ENCODE data around the gene ATXN7L1.
A peak's percentile ranks its signal among the peaks of the same experiment; 100 is the strongest.

The ATXN7L1 gene

DNA sequence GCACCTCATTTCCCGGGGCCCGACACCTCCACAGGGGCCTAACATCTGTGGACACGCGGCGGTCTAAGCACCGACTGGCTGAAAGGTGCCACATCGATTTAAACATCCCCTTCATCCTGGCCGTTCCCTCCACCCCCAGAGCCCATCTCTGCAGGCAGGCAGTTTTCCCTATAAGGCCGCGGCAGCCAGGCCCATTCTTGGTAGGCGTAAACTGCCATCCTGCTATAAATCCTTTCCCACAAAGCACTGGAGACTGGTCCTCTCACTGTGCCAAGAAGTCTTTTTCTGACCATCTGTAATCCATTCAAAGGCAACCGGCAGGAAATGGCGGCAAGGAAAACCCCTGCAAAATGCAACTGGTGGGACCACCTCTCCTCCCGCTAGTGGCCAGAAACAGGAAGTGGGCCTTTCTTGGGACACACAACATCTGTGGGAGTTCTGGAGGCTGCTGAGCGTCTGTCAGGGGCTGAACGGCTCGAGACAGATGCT, 22.4 kb downstream of the ATXN7L1 start:
- ChIA-PET POLR2A (interaction anchor here (0.5 to 0.7 kb wide), 2 partner anchors 50 to 70 kb away, joined by 3 read pairs; no protein-coding TSS in a partner anchor), CTCF (interaction anchor here (0.7 kb wide), 1 partner anchor 1414 kb away, joined by 3 read pairs; no protein-coding TSS in a partner anchor)
- H3K4me1 ChIP-seq (ENCODE audit: control insufficient read depth, insufficient read depth, low read length) = 0 out of 2 replicates have a peak, but pooled peaks cover 2% of the 10 kb centered on the region
- no peaks in the 10 kb centered on the region for H3K9me3 ChIP-seq (ENCODE audit: control insufficient read depth, insufficient read depth, low read depth, low read length)
- H3K4me3 ChIP-seq (ENCODE audit: low read depth, low read length) = no peak overlapping the region
- H3K36me3 ChIP-seq (ENCODE audit: control insufficient read depth in 2 of 2, insufficient read depth in 1 of 2, low read length in 2 of 2) = no peaks in the 10 kb centered on the region; a peak in 1 of 3 replicates
- peak; percentile 42 for TF ChIP-seq SCRT2 (tag by site-specific recombination; IDR thresholded peaks at IDR 0.05)
- TF ChIP-seq, protein P1, sequence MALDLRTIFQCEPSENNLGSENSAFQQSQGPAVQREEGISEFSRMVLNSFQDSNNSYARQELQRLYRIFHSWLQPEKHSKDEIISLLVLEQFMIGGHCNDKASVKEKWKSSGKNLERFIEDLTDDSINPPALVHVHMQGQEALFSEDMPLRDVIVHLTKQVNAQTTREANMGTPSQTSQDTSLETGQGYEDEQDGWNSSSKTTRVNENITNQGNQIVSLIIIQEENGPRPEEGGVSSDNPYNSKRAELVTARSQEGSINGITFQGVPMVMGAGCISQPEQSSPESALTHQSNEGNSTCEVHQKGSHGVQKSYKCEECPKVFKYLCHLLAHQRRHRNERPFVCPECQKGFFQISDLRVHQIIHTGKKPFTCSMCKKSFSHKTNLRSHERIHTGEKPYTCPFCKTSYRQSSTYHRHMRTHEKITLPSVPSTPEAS (tag by site-specific recombination; IDR thresholded peaks at IDR 0.05) = no peak
- no peak overlapping the region for H3K27ac ChIP-seq (ENCODE audit: extremely low read depth, low read depth, low read length)

DNA sequence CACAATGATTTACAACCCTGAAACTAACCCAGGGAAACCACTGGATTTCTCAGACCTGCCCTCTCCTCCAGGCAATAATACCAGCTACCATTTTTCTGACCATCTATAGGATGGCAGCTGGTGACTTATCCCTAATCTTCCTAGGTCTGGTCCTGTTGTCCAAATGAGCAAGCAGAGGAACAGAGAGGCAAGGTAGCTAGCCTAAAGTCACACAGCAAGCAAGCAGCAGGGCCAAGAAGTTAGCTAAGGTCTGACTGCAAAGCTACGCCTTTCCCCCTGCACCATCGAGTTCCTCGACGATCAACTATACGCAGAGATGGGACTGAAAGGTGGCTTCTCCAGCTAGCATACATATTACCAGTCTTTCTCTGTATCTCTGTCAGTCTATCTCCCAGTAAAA, 25.3 kb downstream of the ATXN7L1 start:
- POLR2A ChIA-PET = no interaction called here
- CTCF ChIA-PET = interaction anchor here (1.8 kb wide), 1 partner anchor 86 kb away, joined by 5 read pairs; no protein-coding TSS in a partner anchor
- Histone ChIP-seq H3K4me3 (ENCODE audit: low read depth, low read length) (no peak overlapping the region), H3K4me1 (ENCODE audit: control insufficient read depth, insufficient read depth, low read length) (0 out of 2 replicates have a peak, but pooled peaks cover 2% of the 10 kb centered on the region), H3K27ac (ENCODE audit: extremely low read depth, low read depth, low read length) (no peak overlapping the region), H3K36me3 (ENCODE audit: control insufficient read depth in 2 of 2, insufficient read depth in 1 of 2, low read length in 2 of 2) (no peaks in the 10 kb centered on the region; a peak in 1 of 3 replicates), H3K9me3 (ENCODE audit: control insufficient read depth, insufficient read depth, low read depth, low read length) (no peaks in the 10 kb centered on the region)
- TF ChIP-seq ZNF664 (tag by site-specific recombination; IDR thresholded peaks at IDR 0.05) = no peak
- peak; percentile 50; the same call in 1 of the 2 replicates for TF ChIP-seq ZNF768 (tag by site-specific recombination; IDR thresholded peaks at IDR 0.05)
- no peak for TF ChIP-seq ZNF10 (tag by site-specific recombination; IDR thresholded peaks at IDR 0.05)

DNA sequence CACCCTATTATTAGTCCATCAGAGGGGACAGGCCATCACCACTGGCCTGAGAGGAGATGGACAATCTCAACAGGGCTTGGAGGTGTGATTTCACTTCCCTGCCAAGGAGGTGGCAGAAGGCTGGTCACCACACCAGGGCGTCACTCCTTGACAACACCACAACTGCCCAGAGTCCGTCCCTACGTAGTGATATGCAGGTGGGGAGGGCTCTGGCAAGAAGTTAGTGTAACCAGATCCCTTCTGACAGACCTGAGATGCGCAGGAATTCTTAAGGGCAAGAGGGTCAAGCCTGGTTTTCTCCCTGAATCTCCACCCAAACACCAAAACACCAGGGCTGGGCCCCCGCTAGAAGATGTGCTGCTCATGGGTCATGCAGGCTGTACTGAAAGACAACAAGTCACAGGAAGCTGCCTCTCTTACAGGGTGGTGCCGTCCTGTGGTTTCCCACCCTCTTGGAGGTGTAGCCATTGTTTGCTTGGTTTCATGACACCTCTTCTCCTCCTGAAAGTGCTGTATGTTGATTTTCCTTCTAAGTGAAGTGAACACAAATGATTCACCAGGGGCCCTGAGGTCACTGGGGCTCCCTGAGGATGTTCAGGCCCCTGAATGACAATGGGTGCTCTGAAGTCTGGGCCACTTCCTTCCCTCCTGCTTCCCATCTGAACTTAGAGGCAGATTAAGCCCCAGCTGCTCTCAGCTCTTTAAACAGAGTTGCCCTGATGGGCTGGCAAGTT, 27.1 kb downstream of the ATXN7L1 start:
- no peaks in the 10 kb centered on the region for H3K36me3 ChIP-seq (ENCODE audit: control insufficient read depth in 2 of 2, insufficient read depth in 1 of 2, low read length in 2 of 2)
- H3K4me3 ChIP-seq (ENCODE audit: low read depth, low read length) = no peak overlapping the region
- CTCF ChIA-PET = interaction anchor here (1.0 to 1.8 kb wide), 2 partner anchors 84 to 85 kb away, joined by 5 read pairs; no protein-coding TSS in a partner anchor
- 0 out of 2 replicates have a peak, but pooled peaks cover 2% of the 10 kb centered on the region for H3K4me1 ChIP-seq (ENCODE audit: control insufficient read depth, insufficient read depth, low read length)
- no peak overlapping the region for H3K27ac ChIP-seq (ENCODE audit: extremely low read depth, low read depth, low read length)
- TF ChIP-seq GLIS2 (tag by site-specific recombination; IDR thresholded peaks at IDR 0.05) (no peak), ZIC2 (tag by site-specific recombination; IDR thresholded peaks at IDR 0.05) (0 out of 2 replicates have a peak, but pooled peaks have one; percentile 10)
- TF ChIP-seq, protein P2, sequence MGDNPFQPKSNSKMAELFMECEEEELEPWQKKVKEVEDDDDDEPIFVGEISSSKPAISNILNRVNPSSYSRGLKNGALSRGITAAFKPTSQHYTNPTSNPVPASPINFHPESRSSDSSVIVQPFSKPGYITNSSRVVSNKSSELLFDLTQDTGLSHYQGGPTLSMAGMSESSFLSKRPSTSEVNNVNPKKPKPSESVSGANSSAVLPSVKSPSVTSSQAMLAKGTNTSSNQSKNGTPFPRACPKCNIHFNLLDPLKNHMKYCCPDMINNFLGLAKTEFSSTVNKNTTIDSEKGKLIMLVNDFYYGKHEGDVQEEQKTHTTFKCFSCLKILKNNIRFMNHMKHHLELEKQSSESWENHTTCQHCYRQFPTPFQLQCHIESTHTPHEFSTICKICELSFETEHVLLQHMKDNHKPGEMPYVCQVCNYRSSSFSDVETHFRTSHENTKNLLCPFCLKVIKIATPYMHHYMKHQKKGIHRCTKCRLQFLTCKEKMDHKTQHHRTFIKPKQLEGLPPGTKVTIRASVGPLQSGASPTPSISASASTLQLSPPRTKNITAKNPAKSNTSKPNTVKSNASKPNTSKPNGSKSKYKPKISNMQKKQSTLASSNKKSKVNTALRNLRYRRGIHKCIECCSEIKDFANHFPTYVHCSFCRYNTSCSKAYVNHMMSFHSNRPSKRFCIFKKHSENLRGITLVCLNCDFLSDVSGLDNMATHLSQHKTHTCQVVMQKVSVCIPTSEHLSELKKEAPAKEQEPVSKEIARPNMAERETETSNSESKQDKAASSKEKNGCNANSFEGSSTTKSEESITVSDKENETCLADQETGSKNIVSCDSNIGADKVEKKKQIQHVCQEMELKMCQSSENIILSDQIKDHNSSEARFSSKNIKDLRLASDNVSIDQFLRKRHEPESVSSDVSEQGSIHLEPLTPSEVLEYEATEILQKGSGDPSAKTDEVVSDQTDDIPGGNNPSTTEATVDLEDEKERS (tag by site-specific recombination; IDR thresholded peaks at IDR 0.05) = no peak
- POLR2A ChIA-PET = no interaction called here
- no peaks in the 10 kb centered on the region for H3K9me3 ChIP-seq (ENCODE audit: control insufficient read depth, insufficient read depth, low read depth, low read length)

DNA sequence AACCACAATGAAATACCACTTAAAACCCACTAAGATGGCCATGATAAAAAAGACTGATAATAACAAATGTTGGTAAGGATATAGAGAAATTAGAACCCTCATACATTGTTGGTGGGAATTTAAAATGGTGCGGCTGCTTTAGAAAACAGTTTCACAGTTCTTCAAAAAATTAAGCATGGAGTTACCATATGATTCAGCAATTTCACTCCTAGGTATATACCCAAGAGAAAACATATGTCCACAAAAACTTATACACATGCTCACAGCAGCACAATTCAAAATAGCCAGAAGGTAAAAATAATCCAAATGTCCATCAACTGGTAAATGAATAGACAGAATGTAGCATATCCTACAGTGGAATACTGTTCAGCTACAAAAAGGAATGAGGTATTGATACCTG, 30.0 kb downstream of the ATXN7L1 start:
- ChIA-PET CTCF (no interaction called here), POLR2A (no interaction called here)
- Histone ChIP-seq H3K27ac (ENCODE audit: extremely low read depth, low read depth, low read length) (no peak overlapping the region), H3K4me3 (ENCODE audit: low read depth, low read length) (no peak overlapping the region), H3K36me3 (ENCODE audit: control insufficient read depth in 2 of 2, insufficient read depth in 1 of 2, low read length in 2 of 2) (no peaks in the 10 kb centered on the region), H3K9me3 (ENCODE audit: control insufficient read depth, insufficient read depth, low read depth, low read length) (no peaks in the 10 kb centered on the region), H3K4me1 (ENCODE audit: control insufficient read depth, insufficient read depth, low read length) (0 out of 2 replicates have a peak, but pooled peaks cover 2% of the 10 kb centered on the region)
- TF ChIP-seq ZNF600 (tag by site-specific recombination; IDR thresholded peaks at IDR 0.05) (no peak), ZNF10 (tag by site-specific recombination; IDR thresholded peaks at IDR 0.05) (no peak), WT1 (tag by site-specific recombination; IDR thresholded peaks at IDR 0.05) (no peak), ZNF214 (tag by site-specific recombination; IDR thresholded peaks at IDR 0.05; ENCODE audit: borderline replicate concordance) (no peak), ZNF777 (tag by site-specific recombination; IDR thresholded peaks at IDR 0.05; ENCODE audit: borderline replicate concordance) (no peak), ZNF549 (tag by site-specific recombination; IDR thresholded peaks at IDR 0.05) (no peak), ZNF341 (tag by site-specific recombination; IDR thresholded peaks at IDR 0.05; ENCODE audit: low read depth) (no peak), OSR2 (tag by site-specific recombination; IDR thresholded peaks at IDR 0.05) (no peak)
- TF ChIP-seq, protein P3, sequence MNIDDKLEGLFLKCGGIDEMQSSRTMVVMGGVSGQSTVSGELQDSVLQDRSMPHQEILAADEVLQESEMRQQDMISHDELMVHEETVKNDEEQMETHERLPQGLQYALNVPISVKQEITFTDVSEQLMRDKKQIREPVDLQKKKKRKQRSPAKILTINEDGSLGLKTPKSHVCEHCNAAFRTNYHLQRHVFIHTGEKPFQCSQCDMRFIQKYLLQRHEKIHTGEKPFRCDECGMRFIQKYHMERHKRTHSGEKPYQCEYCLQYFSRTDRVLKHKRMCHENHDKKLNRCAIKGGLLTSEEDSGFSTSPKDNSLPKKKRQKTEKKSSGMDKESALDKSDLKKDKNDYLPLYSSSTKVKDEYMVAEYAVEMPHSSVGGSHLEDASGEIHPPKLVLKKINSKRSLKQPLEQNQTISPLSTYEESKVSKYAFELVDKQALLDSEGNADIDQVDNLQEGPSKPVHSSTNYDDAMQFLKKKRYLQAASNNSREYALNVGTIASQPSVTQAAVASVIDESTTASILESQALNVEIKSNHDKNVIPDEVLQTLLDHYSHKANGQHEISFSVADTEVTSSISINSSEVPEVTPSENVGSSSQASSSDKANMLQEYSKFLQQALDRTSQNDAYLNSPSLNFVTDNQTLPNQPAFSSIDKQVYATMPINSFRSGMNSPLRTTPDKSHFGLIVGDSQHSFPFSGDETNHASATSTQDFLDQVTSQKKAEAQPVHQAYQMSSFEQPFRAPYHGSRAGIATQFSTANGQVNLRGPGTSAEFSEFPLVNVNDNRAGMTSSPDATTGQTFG (tag by site-specific recombination; IDR thresholded peaks at IDR 0.05; ENCODE audit: borderline replicate concordance) = no peak
- TF ChIP-seq, protein P4, sequence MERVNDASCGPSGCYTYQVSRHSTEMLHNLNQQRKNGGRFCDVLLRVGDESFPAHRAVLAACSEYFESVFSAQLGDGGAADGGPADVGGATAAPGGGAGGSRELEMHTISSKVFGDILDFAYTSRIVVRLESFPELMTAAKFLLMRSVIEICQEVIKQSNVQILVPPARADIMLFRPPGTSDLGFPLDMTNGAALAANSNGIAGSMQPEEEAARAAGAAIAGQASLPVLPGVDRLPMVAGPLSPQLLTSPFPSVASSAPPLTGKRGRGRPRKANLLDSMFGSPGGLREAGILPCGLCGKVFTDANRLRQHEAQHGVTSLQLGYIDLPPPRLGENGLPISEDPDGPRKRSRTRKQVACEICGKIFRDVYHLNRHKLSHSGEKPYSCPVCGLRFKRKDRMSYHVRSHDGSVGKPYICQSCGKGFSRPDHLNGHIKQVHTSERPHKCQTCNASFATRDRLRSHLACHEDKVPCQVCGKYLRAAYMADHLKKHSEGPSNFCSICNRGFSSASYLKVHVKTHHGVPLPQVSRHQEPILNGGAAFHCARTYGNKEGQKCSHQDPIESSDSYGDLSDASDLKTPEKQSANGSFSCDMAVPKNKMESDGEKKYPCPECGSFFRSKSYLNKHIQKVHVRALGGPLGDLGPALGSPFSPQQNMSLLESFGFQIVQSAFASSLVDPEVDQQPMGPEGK (tag by site-specific recombination; IDR thresholded peaks at IDR 0.05) = no peak

Data from HEK293 (cell line).